ENCODE data around the gene CD40LG.

DNA sequence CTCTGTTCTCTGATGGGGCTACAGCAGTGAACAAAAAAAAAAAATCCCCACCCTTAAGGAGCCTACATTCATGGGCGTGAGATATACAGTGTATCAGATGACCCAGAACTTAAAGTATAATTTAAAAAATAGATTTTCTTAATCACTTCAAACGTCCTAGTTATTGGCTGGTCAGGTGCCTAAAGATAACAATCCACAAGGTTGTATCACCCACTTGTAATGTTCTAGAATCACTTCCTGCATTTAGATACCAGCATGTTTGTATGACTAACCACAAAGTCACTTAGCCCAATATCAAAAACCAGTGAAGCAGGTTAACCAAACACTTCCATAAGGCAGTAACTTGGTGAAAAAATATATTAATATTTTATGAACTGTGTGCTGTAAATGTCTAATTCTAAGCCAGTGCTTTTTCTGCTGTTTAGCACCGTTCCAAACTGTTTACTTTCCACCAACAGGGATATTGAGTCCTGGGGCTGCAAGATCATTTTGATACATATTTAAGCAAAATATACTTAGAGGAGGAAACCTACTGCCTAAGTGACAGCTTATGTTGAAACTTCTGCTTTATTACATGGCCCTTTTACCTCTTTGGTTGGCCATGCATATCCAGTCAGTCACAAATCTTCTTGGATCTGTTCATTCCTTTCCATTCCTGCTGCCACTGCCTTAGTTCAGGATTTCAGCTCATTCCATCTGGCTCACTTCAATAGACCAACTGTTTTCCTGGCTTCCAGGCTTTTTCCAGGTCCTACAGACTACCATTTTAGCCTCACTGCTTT is 43.3 kb downstream of the CD40LG start:
- TF ChIP-seq, protein P1, sequence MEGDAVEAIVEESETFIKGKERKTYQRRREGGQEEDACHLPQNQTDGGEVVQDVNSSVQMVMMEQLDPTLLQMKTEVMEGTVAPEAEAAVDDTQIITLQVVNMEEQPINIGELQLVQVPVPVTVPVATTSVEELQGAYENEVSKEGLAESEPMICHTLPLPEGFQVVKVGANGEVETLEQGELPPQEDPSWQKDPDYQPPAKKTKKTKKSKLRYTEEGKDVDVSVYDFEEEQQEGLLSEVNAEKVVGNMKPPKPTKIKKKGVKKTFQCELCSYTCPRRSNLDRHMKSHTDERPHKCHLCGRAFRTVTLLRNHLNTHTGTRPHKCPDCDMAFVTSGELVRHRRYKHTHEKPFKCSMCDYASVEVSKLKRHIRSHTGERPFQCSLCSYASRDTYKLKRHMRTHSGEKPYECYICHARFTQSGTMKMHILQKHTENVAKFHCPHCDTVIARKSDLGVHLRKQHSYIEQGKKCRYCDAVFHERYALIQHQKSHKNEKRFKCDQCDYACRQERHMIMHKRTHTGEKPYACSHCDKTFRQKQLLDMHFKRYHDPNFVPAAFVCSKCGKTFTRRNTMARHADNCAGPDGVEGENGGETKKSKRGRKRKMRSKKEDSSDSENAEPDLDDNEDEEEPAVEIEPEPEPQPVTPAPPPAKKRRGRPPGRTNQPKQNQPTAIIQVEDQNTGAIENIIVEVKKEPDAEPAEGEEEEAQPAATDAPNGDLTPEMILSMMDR (conservative IDR thresholded peaks at IDR 0.05; ENCODE audit: low read length): no peak
- TF ChIP-seq EZH2phosphoT487 (IDR thresholded peaks at IDR 0.05; ENCODE audit: borderline replicate concordance): peak; percentile 43; the same call in 1 of the 2 replicates
